Measurements from ENCODE around the gene RBL2. TPM values are rescaled to one million over a fixed set of nuclear protein-coding genes. Genes with fewer than 3 reads are reported as not detected.

RBL2 gene
- polyA plus RNA-seq, 12 donors: 39.7 to 86.7 (median 51.2) TPM; not detected in 1

DNA sequence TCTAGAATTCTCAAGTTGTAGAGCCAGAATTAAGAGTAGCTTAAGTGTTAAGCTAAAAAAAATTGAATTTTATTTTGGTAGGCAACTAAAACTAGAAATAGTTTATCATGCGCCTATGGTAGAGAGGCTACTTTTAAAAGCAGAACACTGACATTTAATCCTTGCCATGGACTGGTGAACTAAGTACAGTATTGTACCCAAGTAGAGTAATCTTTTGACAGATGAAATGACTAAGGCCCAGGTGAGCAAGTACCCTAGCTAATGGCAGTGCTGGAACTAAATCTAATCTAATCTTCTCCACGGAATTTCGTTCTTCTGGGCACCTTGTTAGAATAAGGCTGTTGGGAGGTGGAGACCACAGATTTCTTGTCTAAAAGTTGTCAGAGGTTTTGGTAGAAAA, 11.8 kb downstream of the RBL2 start:
- no peak for DNase-seq

- DNase-seq: no peak
Measured at GRCh38 chr16:53449816-53450517, 15.7 kb downstream of the RBL2 start.

- no peak for DNase-seq
Measured at GRCh38 chr16:53453928-53454327, 19.7 kb downstream of the RBL2 start.

- DNase-seq: no peak
Measured at GRCh38 chr16:53456625-53457024, 22.4 kb downstream of the RBL2 start.

DNA sequence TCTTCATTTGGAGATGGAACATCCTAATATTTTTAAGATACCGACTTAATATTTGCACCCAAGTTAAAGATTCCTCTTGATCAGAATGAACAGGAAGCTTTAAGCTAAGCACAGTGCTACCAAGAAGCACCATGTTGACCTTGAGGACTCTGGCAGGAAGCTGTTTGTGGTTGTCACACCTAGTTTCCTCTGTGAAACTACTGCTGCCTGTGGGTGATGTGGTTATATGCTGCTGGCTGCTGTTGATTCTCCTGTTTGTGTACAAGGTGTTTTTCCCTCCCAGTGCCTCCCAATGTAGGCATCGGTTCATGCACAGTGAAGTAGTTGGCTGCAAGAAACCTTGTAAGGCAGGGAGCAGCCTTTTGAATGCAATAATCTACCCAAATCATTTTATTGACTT, 23.4 kb downstream of the RBL2 start:
- no peak for DNase-seq

GRCh38 chr16:53458635-53459034, 24.4 kb downstream of the RBL2 start:
- no peak for DNase-seq

DNA sequence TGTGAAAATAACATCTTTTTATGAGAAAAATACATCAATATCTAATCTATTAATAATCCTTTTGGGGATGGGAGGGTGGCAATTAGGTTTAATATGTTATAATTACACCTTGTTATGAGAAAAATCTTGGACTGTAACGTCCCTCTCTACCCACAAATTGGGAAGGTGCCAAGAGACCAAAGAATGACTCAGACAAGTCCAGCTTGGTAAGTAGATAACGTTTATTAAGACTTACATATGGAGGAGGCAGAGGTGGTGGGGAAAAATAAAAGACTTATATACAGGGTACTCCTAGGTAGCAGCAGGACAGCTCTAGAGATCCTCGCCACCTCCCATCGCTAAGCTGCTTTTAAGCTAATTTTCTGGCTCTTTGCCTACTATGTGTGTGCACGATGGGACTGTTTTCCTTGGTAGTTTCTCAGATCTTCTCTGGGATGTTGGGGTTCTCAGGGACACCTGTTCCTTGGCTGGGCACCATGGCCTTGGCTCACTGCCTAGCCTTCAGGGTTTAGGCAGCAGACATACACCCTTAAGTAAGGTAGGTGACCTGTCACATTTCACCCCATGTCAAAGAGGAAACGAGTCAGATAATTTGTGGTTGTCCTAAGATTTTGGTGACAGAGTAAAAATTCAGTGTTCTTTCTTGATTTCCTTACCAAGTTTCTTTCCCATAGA, 31.5 kb downstream of the RBL2 start:
- no peak for DNase-seq

DNA sequence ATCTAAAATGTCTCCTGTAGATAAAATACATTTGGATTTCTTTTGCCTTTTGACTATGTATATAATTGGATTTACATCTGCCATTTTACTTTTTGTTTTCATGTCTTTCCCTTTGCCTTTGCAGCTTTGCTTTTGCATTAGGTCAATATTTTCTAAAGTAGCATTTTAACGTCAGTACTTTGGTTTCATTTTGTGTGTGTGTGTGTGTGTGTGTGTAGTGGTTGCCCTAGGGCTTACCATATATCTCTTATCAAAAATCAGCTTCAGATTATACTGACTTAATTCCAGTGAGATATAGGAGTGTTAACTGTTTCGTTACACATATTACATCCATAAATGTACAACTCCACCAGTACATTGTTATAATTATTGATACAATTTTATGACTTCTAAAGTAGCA, 42.6 kb downstream of the RBL2 start:
- DNase-seq: no peak

DNA sequence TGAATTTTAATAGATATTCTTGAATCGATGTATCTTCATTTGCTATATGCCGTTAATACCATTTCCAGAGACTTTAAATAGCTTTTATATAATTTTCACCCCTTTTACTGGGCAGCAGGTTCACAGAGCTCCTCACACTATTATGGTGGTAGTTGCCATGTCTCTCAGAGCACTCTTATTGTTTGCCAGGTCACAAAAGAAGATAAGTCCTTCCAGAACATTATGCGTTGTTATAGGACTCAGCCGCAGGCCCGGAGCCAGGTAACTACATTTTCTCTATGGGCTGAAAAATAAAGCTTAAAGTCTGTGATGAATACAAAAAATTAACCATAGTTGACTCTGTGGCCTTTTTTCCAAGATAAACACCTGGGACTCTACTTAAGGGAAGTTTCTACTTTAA, 44.7 kb downstream of the RBL2 start:
- no peak for DNase-seq

GRCh38 chr16:53480394-53480793, 46.1 kb downstream of the RBL2 start:
- no peak for DNase-seq

- DNase-seq: no peak
Measured at GRCh38 chr16:53482123-53482522, 47.9 kb downstream of the RBL2 start.

GRCh38 chr16:53484542-53484941, 50.3 kb downstream of the RBL2 start:
- no peak for DNase-seq

GRCh38 chr16:53486230-53486629, 52.0 kb downstream of the RBL2 start:
- no peak for DNase-seq

DNA sequence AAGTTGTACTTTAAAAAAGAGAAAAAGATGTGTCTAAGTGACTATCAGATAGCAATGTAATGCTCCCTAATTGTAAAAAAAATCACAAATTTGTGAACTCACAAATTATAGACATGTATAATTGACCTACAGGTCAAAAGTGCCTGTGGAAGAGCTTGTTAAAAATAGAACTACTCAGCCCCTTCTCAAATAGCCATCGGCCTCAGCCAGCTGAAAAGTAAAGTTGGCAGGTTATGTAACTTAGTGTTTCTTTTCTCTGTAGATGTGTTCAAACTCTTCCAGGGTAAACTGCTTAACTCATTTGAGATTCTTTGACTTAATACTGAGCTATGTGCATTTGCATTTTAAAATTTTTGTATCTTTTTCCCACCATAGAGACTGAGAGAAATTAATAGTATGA, 55.5 kb downstream of the RBL2 start:
- DNase-seq: no peak

DNA sequence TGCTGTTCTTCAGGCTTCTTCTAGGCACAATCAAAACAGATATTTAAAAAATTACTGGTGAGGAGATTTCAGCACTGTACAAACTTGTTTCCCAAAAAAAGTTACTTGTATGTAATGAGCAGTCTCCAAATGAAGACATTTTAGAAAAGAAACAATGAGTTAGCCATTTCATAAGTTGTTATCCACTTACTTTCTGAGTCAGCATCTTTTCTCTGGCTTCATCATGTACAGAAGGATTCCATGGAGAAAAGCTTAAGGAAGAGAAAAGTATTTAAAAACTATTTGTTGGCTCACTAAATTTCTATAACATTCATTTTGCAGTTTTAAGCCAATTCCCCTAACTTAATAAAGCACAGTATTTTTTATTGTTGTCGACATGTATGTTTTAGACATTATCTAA, 58.2 kb downstream of the RBL2 start:
- DNase-seq: no peak

GRCh38 chr16:53494636-53495035, 60.4 kb downstream of the RBL2 start:
- no peak for DNase-seq

DNA sequence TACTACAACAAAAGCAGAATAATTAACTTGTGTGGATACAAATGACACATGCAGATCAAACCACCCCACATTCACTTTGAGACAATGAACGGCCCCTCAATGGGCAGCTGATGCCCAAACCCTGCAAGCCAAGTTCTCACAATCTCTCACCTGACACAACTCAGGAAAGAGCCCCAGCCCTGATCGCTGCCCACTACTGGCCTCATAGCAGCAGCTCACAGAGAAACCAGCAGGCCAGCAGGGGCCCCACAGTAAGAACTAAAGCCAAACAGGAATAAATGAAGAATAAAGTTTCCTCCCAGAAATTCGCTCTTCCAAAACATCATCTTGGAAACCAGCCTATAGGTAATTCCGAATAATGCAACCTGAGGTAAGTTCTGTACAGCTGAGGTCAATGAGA, 61.1 kb downstream of the RBL2 start:
- DNase-seq: no peak

DNA sequence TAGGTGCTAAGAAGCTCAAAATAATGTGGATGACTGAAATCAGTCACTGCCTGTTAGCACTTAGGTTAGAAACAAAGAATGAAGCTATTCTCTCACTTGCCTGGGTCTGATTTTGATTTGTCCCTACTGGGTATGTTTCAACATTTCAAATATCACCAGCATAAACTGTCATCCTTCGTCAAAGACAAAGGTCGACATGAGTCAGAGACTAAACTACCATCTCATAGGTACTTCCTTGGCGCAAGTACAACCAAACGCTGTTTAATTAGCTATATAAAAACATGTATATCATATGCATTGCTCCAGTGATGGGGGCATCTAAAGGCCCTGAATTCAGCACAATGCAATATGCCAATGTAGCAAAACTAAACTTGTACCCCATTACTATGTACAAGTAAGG, 64.7 kb downstream of the RBL2 start:
- no peak for DNase-seq

DNA sequence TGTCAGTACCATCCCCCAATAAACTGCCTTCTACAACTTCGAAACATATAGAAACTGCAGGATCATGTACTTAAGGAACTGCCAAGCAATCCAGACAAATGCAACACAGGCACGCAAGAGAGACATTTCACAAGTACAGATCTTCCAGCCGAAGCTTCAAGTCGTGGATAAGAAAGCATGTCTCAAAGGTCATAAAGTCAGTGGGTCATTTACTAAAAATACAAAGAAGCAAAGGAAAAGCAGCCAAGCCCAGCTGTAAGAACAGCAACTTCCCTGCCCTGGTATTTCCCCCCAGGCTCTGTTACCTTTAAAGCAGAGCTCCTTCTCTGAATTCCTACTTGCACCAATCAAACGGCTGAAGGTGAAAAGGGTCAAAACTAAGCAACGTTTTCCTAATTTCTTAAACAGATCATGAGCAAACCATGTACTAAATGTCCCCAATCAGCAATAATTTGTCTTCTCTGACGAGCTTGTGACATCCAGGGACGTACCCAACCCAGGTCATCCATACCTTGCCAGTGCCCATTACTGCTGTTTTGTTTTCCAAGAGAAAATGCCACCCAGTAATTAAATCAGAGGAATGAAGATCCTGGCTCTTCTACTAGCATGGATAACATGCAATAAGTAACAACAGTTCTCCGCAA, 67.1 kb downstream of the RBL2 start:
- DNase-seq: no peak

DNA sequence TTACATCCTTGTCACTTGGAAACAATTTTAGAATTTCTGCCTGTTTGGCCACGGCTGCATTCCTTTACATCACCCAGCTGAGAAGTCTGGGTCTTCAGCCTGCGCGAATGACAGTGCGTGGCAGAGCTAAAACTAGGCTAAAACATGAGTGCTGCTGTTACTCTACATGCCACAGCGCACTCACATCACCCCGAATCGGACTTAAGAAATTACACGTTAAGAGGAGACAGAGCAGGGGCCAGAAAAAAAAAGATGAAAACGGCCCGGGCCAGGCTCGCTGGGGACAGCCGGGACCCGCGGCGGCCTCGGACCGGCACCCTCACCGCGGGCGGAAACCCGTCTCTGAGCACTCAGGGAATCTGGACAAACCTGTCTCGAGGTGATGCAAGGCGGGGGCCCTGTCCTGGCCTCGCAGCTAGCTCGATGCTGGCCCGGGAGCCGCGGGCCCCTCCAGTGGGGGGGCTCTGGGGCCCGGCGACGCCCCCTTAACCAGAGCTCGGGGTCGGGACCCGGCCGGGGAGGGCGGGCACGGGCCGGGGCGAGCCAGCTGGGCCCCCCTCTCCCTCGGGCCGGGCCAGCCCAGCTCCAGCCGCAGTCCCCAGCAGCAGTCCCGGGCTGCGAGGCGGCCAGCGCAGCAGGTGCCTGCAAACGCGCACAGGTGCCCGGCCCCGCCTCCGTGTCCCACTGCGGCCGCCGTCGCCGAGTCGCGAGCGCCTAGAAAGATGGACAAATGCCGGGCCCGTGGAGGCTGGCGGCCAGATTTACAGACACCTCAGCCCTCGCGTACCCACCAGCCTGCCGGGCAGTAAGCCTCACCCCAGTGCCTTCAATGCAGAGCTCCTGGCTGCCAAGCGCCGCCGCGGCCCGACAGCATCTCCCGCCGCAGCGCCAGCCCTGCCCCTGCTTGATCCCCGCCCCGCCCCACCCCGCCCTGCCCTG, 68.3 kb downstream of the RBL2 start, which contains the start of gene AKTIP:
TSS of gene AKTIP (minus strand) at position 879 of the 939 bp plus-strand sequence. CDS start 2,950 bp downstream, outside the sequence.
- DNase-seq: no peak

DNA sequence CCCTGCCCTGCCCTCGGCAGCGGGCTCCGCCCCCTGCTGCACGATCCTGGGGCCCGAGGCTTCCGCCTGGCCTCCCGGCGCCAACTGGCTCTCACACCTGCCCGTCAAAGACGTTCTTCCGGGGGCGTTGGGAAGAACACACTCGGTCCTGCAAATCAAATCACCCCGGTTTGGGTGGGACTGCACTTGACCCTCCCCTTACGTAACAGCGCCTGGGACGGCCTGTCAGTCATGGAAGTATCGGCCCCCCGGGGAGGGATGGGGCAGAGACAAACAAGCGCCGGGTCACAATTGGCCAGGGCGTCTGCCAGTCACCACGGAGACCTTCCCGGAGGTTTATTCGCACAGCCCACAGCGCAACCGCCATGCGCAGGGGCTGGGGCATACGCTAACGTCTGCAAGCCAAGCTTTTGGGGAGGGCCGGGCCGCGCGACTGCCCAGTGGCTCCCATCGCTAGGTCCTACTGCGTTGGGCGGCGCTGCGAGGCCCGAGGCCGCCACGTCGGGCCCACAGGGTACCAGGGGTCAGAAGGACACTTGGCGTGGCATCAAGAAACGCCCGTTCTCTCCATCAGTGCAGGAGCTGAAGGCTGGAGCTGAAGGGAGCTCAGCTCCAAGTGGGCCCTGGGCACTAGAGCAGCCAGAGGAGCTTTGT, 69.1 kb downstream of the RBL2 start:
- peak; percentile 100 for DNase-seq
